HEK293T (cell line): ENCODE results near the gene SPINK4.

Experiments
- CTCF ChIA-PET: fragments of 350-600 bp; formaldehyde crosslinking; extraction: SDS; loops from one replicate; lab custom pipeline; 2021; ENCODE audit warnings: antibody characterized with exemption, inconsistent platforms; lab: Yijun Ruan, JAX
- POLR2A ChIA-PET: fragments of 350-600 bp; formaldehyde crosslinking; extraction: SDS; loops from one replicate; lab custom pipeline; 2020; ENCODE audit warnings: antibody characterized with exemption, inconsistent platforms; lab: Yijun Ruan, JAX
- DNase-seq: peaks from one replicate; pipeline ENCODE4 v3.0.0; 2012; ENCODE audit warnings: mixed read lengths; ENCODE audit errors: extremely low spot score
- ARNT ChIP-seq: fragments of 450-650 bp; IDR thresholded peaks from 2 replicates; pipeline ENCODE4 v1.6.1; 2017; ENCODE audit warnings: mild to moderate bottlenecking
- BHLHE40 ChIP-seq: fragments of 450-650 bp; IDR thresholded peaks from 2 replicates; pipeline ENCODE4 v1.6.1; 2016; ENCODE audit warnings: mild to moderate bottlenecking, moderate library complexity, borderline replicate concordance
- CTBP1 ChIP-seq: fragments of 450-650 bp; IDR thresholded peaks from 2 replicates; pipeline ENCODE4 v1.6.1; 2016; ENCODE audit warnings: borderline replicate concordance
- ELF4 ChIP-seq: fragments of 450-650 bp; IDR thresholded peaks from 2 replicates; pipeline ENCODE4 v1.6.1; 2017; ENCODE audit warnings: antibody characterized with exemption
- FOXA1 ChIP-seq: fragments of 450-650 bp; IDR thresholded peaks from 2 replicates; pipeline ENCODE4 v1.6.1; 2016; ENCODE audit warnings: mild to moderate bottlenecking
- FOXK2 ChIP-seq: fragments of 450-650 bp; IDR thresholded peaks from 2 replicates; pipeline ENCODE4 v1.6.1; 2016; ENCODE audit warnings: mild to moderate bottlenecking
- FOXM1 ChIP-seq: fragments of 450-650 bp; IDR thresholded peaks from 2 replicates; pipeline ENCODE4 v1.6.1; 2017; ENCODE audit warnings: mild to moderate bottlenecking, borderline replicate concordance
- HDGF ChIP-seq: fragments of 450-650 bp; IDR thresholded peaks from 2 replicates; pipeline ENCODE4 v1.6.1; 2017; ENCODE audit warnings: antibody characterized with exemption, borderline replicate concordance
- L3MBTL2 ChIP-seq: fragments of 450-650 bp; conservative IDR thresholded peaks from 2 replicates; pipeline ENCODE4 v1.6.1; 2016; ENCODE audit warnings: mild to moderate bottlenecking
- LEF1 ChIP-seq: fragments of 450-650 bp; IDR thresholded peaks from 2 replicates; pipeline ENCODE4 v1.6.1; 2017; ENCODE audit warnings: mild to moderate bottlenecking, borderline replicate concordance
- NFRKB ChIP-seq: fragments of 450-650 bp; IDR thresholded peaks from 2 replicates; pipeline ENCODE4 v1.6.1; 2016; ENCODE audit warnings: mild to moderate bottlenecking, moderate library complexity
- PKNOX1 ChIP-seq: fragments of 450-650 bp; IDR thresholded peaks from 2 replicates; pipeline ENCODE4 v1.6.1; 2016
- SP1 ChIP-seq: fragments of 450-650 bp; IDR thresholded peaks from 2 replicates; pipeline ENCODE4 v1.6.1; 2017
- SUZ12 ChIP-seq: fragments of 450-650 bp; IDR thresholded peaks from 2 replicates; pipeline ENCODE4 v1.6.1; 2016; ENCODE audit warnings: mild to moderate bottlenecking
- TARDBP ChIP-seq: fragments of 450-650 bp; IDR thresholded peaks from 2 replicates; pipeline ENCODE4 v1.6.1; 2016
- ZNF384 ChIP-seq: fragments of 450-650 bp; IDR thresholded peaks from 2 replicates; pipeline ENCODE4 v1.6.1; 2016

SPINK4 gene

GRCh38 chr9:33263131-33264002 is 23.4 kb downstream of the SPINK4 start:
- POLR2A ChIA-PET = interaction anchor here (1.3 to 1.7 kb wide), 2 partner anchors 16 to 27 kb away, joined by 4 to 7 read pairs; partner anchors contain the start of gene NFX1
- TF ChIP-seq CTBP1 (no peak), FOXM1 (no peak), SUZ12 (no peak), HDGF (no peak), ARNT (no peak), SP1 (no peak), TARDBP (no peak), PKNOX1 (no peak), L3MBTL2 (no peak; the same call in 1 of the 2 replicates), LEF1 (no peak)
- CTCF ChIA-PET = no interaction called here
- DNase-seq = no peak

- peak; percentile 35 for DNase-seq
- ChIA-PET CTCF (no interaction called here), POLR2A (interaction anchor here (1.1 to 1.7 kb wide), 3 partner anchors 16 to 26 kb away, joined by 4 to 7 read pairs (median 4); partner anchors contain the start of gene NFX1)
- TF ChIP-seq SP1 = no peak
- 0 out of 2 replicates have a peak, but pooled peaks have one; percentile 53 for TF ChIP-seq L3MBTL2
Observed at GRCh38 chr9:33264003-33264472, 24.1 kb downstream of the SPINK4 start.

- ChIA-PET POLR2A (interaction anchor here (0.5 to 1.7 kb wide), 4 partner anchors 17 to 239 kb away, joined by 4 to 7 read pairs (median 4); partner anchors contain the start of genes DNAJA1 and NFX1), CTCF (no interaction called here)
- TF ChIP-seq FOXM1 = 0 out of 2 replicates have a peak, but pooled peaks have one; percentile 9
- peak; percentile 73 for TF ChIP-seq ELF4
- no peak for TF ChIP-seq BHLHE40
- DNase-seq = peak; percentile 99
Observed at GRCh38 chr9:33264473-33265177, 24.7 kb downstream of the SPINK4 start, which contains the start of the genes BAG1 and CHMP5. TSS of gene BAG1 (minus strand) at chr9:33264708. TSS of gene CHMP5 (plus strand) at chr9:33265049. CDS start at chr9:33265079, 30 bp downstream.

- POLR2A ChIA-PET = no interaction called here
- DNase-seq = no peak
- CTCF ChIA-PET = no interaction called here
- no peak for TF ChIP-seq FOXA1
- no peak for TF ChIP-seq PKNOX1
- TF ChIP-seq NFRKB = no peak
- TF ChIP-seq FOXM1 = no peak
- TF ChIP-seq BHLHE40 = no peak
- no peak for TF ChIP-seq HDGF
- no peak for TF ChIP-seq CTBP1
- TF ChIP-seq SUZ12 = no peak
- no peak for TF ChIP-seq ARNT
- TF ChIP-seq ELF4 = no peak
- TF ChIP-seq ZNF384 = no peak
- TF ChIP-seq FOXK2 = no peak
- no peak for TF ChIP-seq LEF1
- no peak for TF ChIP-seq SP1
Observed at GRCh38 chr9:33265211-33265865, 25.4 kb downstream of the SPINK4 start.

GRCh38 chr9:33267151-33267767 is 27.3 kb downstream of the SPINK4 start:
- TF ChIP-seq FOXK2 (no peak), HDGF (no peak), L3MBTL2 (no peak), PKNOX1 (no peak), LEF1 (no peak), FOXA1 (no peak), NFRKB (no peak), CTBP1 (no peak), FOXM1 (no peak), TARDBP (no peak), ARNT (no peak), SP1 (no peak), ELF4 (no peak), ZNF384 (no peak), BHLHE40 (no peak), SUZ12 (no peak)
- POLR2A ChIA-PET = no interaction called here

More at GRCh38 chr9:33267151-33267767, 27.3 kb downstream of the SPINK4 start:
- no peak for DNase-seq
- CTCF ChIA-PET = no interaction called here
